GM12891 (cell line): ENCODE results near the gene HOXA13.

ENCODE experiments used
- DNase-seq: peaks from one replicate; pipeline ENCODE4 v3.0.0; 2011; ENCODE audit warnings: low spot score; ENCODE audit not compliant: insufficient read length
- FAIRE-seq: peaks from 2 replicates; lab custom pipeline; 2011; peaks lifted over from hg19 to GRCh38; lab: Jason Lieb, UNC
- PAX5 ChIP-seq: IDR thresholded peaks from 2 replicates; pipeline ENCODE4 v1.6.1; 2011; ENCODE audit warnings: low read length, moderate library complexity, mild to moderate bottlenecking; ENCODE audit not compliant: insufficient read depth, severe bottlenecking
- POLR2A ChIP-seq: IDR thresholded peaks from 2 replicates; pipeline ENCODE4 v1.6.1; 2011; ENCODE audit warnings: low read depth, low read length, control low read depth
- POLR2AphosphoS5 ChIP-seq: IDR thresholded peaks from 2 replicates; pipeline ENCODE4 v1.6.1; 2011; ENCODE audit warnings: low read depth, low read length, control low read depth
- POU2F2 ChIP-seq: IDR thresholded peaks from 2 replicates; pipeline ENCODE4 v1.6.1; 2011; ENCODE audit warnings: low read depth, mild to moderate bottlenecking, control low read depth, low read length, moderate library complexity
- SPI1 ChIP-seq: IDR thresholded peaks from 2 replicates; pipeline ENCODE4 v1.6.1; 2011; ENCODE audit warnings: low read depth, low read length, control low read depth
- TAF1 ChIP-seq: IDR thresholded peaks from 2 replicates; pipeline ENCODE4 v1.6.1; 2011; ENCODE audit warnings: low read depth, low read length, control low read depth

HOXA13 gene

DNA sequence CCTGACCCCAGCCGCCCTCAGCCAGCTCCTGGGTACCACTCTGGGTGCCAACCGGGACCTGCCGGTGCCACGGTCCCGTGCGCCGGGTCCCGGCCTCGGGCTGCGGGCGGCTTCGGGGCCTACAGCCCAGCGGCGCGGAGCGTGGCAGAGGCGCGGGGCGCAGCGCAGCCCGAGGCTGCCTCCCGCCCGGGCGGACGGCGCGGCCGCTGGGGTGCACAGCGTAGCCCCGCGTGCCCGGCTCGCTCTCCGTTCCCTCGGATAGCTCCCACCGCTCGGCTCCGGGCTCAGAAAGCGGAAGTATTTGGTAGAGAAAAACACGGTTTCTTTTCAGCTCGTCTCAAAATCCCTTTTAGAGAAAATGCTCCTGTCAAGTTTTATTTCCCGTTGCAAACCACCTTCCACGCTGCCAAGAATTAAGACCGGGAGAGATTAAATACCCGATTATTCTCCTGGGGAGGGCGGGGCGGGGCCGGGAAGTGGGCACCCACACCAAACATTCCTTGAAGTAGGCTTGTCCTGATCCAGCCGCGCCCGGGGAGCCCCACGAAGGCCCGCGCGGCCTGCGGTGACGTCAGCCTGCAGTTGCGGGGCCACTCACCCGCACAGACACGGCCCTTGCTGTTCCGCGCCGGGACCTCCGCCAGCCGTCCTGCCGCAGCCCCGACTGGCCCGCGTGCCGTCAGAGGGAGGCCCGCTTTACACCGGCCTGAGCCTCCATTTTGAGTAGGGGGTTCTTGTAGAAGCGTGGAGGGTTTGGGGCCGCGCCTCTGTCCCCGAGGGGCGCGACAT, 7.2 kb downstream of the HOXA13 start:
- no peak for FAIRE-seq
- TF ChIP-seq PAX5, result no peak
- TF ChIP-seq TAF1, result no peak
- no peak for TF ChIP-seq POLR2A
- no peak for TF ChIP-seq POU2F2
- TF ChIP-seq POLR2AphosphoS5, result no peak
- TF ChIP-seq SPI1, result no peak
- DNase-seq, result no peak

DNA sequence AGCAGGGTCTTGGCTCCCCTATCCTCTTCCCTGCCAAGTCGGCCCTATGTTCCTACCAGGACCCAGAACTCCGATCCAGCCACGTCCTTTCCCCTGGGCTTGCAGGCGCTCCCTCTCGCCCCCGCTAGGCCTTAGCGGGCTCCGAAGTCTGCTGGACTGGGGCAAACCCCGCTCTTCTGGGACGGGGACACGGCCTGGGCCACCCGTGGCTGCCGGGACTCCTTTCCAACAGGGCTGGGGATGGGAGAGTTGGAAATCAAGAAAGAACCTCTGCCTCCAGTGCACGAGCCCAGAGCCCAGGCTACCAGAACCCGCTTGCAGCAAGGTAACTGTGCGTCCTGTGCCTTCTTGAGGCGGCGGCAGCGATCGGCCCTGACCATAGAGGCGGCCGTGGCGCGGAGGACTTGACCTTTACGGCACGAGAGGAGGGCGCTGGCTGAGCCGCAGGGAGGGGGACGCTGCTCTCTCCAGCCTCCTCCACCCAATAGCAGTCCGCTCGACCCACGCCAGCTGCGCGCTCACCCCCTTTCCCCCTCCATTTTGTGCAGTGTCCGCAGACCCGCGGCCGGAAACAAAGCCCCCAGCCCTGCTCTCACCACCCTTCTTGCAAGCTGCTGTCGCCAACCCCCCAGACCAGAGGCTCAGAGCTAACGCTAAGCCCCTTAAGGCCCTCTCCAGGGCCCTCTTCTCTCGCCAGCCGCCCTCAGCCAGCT, 7.9 kb downstream of the HOXA13 start:
- TF ChIP-seq PAX5, result no peak
- FAIRE-seq, result no peak
- no peak for DNase-seq

DNA sequence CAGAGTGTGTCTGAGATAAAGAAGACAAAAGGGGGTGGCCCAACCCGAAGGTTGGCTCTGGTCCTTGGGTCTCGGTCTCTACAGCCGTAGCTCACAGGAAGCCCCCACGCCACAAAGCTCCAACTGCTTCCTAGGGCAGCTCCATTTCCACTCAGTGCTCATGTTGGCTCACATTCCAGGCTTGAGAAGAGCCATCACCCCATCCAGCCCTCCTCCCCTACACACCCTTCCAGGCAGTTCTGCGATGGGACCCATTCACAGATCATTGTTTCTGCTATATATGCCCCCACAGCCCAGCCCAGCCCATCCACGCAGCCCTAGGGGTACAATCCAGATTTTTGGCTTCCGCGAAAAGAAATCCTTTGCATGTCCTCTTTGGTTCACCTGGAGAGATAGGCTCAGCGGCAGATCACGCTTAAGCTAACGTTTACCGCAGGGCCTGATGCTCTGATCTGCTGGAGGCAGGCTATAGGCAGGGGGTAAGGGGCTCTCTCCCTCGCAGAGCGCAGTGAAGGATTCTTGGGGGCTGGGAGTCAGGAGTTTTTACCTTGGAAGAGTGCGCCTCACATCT, 8.6 kb downstream of the HOXA13 start:
- TF ChIP-seq POU2F2 (no peak), POLR2AphosphoS5 (no peak), TAF1 (no peak), SPI1 (no peak)
- FAIRE-seq (no peak), DNase-seq (no peak)

DNA sequence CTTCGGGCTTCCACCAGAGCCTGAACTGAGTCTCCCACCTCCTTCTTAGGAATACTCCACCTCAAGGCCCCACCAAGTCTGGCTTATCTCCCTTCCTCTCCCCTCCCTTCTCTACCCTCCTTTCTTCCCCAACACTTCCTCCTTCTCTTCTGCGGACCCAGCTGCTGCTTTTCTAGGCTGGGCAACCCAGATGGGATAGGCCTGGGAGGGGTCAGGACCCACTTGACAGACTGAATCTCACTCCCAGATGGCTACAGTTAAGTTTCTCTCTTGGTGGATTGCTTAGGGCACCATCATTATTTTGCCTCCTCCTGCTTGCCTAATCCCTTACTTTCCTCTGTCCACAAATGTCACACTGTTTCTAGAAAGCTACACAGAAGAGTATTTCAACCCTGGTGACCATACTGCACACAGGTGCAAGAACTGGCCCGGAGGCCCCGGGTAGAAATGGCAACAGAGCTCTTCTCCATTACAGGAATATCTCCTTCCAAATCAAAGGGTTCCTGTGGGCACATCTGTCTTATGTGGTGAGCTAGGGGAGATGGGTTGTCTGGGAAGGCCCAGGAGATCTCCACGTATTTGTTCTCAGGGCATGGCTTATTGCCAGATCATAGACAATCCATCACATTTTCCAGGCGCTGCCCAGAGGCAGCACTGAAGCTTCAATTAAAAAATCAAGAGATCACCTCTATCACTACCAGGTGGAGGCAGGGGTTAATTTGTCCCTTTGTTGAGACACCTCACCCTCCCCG, 9.7 kb downstream of the HOXA13 start:
- TF ChIP-seq PAX5 (no peak), SPI1 (no peak), POLR2AphosphoS5 (no peak), TAF1 (no peak), POU2F2 (no peak), POLR2A (no peak)
- FAIRE-seq, result no peak
- no peak for DNase-seq

DNA sequence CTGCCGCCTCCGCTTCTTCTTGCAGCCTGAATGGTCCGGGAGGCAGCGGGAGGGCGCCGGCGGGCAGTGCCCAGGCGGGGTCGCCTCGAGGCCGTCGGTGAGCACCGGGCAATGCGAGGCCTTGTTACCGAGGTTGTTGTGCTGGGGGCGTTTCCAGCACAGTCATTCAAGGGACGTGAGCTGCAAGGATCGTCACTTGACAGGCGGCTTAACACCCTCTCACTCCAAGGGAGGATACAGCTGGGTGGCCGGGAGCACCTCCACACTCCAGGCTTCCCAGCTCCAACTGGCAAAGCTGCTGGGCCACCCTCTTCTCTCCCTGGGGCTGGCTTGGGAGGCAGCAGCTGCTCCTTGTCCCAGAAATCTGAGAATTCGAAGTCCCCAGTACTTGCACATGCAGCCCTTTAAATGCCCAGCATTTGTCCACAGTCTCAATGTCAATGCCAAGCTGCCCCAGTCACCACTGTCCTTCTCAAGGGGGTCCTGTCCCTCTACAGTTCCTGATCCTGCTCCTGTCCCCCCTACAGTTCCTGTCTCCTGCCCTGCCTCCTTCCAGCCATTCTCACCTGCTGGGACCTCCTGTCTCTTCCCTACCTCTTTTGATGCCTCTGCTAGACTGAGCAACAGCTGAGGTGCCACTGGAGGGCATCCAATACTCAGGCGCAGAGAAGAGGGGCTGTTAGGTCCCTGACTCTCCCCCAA, 10.4 kb downstream of the HOXA13 start:
- no peak for DNase-seq
- TF ChIP-seq SPI1 (no peak), PAX5 (no peak), POLR2A (no peak), TAF1 (no peak), POU2F2 (no peak), POLR2AphosphoS5 (no peak)
- FAIRE-seq, result no peak

DNA sequence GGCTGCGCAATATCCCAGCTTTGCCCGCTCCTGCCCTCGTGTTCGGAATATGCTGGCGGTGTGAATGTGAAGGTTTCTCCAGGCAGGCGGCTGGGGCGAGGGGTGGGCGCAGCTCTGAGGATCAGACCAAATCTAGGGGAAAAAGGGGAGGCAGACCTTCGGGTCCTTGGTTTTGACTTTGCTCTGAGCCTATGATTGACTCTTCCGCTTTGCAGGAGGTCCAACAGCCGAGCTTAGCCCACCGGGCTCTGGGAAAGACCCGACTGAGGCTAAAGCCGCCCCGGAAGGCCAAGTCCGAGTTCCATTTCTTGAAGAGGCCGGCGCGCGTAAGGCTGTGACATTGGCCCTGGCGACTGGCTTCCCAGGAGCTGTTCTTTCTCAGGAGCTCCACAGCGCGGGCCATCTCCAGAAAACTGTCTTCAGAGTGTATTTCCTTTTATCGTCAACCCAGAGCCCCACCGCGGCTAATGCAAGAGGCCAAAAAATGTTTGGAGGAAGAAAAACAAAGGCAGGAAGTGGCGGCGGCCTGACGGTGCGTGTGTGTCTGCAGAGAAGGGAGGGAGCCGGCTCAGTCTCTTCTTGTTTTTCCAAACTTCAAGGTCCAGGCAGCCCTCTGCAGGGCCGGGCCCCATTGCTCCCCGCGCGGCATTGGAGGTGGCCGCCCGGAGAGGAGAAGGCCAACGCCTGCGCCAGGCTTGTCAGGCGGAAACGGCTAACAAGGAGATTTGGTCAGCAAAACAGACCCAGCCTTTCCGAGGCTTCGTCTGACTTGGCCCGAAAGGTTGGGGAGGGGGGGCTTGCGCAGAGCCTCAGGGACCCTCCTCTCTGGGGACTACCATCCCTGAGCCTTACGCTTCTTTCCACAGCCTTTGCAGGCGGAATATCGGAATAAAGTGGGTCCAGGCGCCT, 11.3 kb downstream of the HOXA13 start:
- TF ChIP-seq PAX5, result no peak
- FAIRE-seq, result no peak
- DNase-seq, result no peak

DNA sequence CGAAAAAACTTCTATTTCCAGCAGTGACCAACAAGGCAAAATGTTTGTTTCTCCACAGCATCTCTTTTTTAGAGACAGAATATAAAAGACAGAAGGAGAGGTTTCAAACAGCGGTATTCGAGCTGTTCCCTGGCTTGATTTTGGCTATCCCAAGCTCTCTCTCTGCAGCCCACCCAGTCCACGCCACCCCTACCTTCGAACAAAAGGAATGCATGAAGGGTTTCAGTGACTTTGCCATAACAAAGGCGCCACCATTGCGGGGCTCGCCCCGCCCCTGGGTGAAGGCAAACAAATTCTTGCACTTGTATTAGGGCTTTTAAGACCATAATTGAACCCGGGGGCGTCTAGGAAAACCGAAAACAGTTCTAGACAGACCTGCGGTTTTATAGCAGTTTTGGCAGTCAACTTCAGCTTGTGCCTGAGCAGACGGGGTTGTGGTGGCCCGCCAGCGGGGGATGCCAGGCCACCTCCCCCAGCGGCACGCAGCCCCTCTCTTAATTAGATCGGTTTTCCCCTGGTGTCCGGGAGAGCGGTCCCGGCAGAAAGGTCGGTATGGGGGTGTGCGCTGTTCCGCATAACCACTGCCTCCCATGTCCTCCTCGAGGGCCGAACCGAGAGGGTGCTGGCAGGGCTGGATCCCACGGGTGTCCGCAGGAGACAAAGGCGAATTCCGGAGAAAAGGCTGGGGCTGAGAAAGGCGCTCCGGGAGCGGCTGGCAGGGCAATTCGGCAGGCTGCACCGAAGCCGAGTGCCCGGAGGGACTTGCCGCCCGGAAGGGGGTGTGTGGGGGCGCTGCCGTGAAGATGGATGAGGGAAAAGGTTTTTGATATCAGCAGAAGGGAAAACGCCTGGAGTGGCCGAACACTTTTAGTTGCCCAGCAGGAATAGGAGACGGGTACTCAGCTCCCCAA, 12.2 kb downstream of the HOXA13 start:
- DNase-seq (no peak), FAIRE-seq (no peak)
- TF ChIP-seq SPI1, result no peak
- no peak for TF ChIP-seq POU2F2
- no peak for TF ChIP-seq PAX5
- TF ChIP-seq TAF1, result no peak
- no peak for TF ChIP-seq POLR2AphosphoS5
- no peak for TF ChIP-seq POLR2A
